Endometrial microvascular endothelial cells (primary cell): ENCODE measurements around the gene SCAANT1. TPM values are rescaled to one million over a fixed set of nuclear protein-coding genes. Genes with fewer than 3 reads are reported as not detected.

Experiments
- in situ Hi-C: cut with HindIII; loops from 2 replicates; pipeline ENCODE4 v1.10.0; 2017; ENCODE audit warnings: low sequenced_read_pairs, low pct_unique_long_range_greater_than_20kb; ENCODE audit errors: inconsistent ontology term
- total RNA-seq: library from RNA; depleted of rRNA; stranded (reverse); fragments of >200 nt; gene quantifications from one replicate; pipeline ENCODE4 v1.2.3, GENCODE V29; 2015; ENCODE audit errors: inconsistent ontology term

SCAANT1 gene
- total RNA-seq, 1 donor from 2014 or later: not detected

DNA sequence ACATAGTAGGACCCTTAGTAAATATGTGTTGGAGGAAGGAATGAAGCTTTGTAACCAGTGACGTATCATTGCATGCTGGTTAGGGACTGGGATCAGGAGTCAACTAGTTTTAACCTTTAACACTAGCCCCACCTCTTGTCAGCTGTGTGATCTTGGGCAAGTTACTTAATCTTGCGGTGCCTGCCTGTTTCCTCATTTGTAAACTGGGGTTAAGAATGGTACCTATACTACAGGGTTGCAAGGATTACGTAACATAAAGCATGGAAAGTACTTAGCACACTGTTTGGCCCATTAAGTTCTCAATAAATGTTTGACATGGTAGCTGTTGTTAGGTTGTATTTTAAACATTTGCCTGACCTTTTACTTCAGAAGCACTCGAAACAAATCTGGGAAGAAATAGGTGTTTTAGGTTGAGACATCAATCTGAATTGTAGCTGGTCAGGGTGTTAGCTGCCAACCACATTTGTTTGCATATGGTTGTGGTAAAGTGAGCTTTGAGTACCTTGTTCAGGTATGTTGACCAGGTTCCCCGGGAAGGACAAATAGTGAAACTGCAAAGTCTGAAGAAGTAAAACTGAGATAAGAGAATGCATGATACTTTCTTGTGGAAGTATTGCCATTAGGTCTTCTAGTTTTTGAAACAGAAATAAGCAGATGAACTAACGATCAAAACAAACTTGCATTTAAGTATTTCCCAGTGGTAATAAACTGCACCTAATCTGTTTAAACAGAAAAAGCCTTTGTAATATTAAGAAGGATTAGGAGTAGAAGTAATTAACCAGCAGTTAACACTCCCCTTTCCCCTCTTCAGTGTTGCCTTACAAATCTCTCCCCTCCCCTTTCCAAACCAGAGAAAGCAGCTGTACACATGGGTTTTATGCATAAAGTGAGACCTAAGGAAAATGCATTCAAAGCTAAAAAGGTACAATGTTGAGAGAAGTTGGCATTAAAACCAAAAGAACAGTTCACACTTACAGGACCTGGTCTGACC, 25.8 kb upstream of the SCAANT1 start:
- in situ Hi-C loops: no loop called here

DNA sequence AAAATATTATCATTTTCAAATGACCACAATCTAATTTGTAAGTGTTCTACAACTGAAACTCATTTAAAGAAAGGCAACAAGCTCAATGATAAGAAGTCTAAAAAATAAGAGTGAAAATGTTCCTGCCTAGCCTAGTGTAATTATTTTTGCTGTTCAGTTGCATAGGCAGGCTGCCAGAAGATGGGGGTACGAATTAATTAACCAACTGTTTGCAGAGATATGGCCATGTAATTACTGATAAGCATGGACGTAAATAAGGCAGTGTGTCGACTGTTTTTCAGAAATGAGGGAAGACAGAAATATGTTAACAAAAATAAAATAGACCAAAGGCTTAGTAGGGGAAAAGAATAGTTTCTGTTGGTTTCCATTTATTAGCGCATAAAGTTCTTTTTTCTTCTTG, 24.7 kb upstream of the SCAANT1 start:
- in situ Hi-C loops: no loop called here

DNA sequence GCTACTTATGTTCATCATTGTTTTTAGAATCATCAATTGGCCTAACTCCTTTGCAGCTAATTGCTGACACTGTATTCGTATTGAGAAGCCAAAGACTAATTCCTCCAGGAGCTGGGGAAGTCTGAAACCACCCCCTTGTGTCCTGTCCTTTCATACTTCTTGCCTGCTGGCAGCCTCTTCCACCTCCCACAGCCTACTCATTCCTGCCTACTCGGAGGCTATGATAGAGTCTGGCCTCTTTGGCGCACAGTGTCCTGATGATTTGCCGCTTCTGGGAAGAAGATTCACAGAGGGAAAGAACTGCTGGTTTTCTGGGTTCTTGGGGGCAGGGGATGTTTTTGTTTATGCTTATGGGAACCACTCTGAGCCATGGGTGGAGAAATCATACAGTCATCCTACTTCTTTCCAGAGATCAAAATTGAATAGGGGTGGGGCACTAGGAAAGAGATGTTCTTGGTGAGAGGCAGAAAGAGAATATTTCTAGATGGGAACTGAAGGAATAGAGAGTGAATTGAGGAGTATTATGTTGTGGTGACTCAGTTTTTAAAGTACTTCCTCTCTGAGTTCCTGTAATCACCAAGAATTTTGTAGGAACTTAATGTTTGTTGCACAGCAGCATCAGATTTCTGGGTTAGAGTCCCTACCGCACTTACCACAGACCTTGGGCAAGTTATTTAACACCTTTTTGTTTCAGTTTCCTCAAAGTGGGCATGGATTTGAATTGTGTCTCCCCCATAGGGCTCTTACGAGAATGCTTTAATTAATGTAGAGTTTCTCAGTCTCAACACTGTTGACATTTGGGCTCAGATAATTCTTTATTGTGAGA, 22.1 kb upstream of the SCAANT1 start:
- in situ Hi-C loops: no loop called here

DNA sequence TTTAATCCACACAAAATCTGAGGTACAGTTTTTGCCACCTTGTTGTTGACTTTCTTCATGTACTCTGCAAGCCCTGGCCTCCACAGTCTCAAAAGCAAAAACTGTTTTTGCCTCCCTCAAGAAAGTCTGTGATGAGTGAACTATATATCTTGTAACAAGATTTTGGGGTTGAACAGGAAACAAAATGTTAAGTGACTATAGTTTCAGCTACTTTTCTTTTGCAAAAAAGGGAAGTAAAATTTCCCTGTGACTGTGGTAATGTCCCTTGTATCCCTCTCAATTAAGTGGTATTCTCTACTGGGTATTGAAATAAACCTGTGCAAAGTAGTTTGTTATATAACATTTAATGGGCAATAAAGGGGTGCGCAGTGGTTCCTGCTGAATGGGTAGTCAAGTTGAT, 21.3 kb upstream of the SCAANT1 start:
- in situ Hi-C loops: no loop called here

GRCh38 chr3:63932509-63933212, 20.5 kb upstream of the SCAANT1 start:
- in situ Hi-C loops: no loop called here

GRCh38 chr3:63931290-63931689, 19.1 kb upstream of the SCAANT1 start:
- in situ Hi-C loops: no loop called here

DNA sequence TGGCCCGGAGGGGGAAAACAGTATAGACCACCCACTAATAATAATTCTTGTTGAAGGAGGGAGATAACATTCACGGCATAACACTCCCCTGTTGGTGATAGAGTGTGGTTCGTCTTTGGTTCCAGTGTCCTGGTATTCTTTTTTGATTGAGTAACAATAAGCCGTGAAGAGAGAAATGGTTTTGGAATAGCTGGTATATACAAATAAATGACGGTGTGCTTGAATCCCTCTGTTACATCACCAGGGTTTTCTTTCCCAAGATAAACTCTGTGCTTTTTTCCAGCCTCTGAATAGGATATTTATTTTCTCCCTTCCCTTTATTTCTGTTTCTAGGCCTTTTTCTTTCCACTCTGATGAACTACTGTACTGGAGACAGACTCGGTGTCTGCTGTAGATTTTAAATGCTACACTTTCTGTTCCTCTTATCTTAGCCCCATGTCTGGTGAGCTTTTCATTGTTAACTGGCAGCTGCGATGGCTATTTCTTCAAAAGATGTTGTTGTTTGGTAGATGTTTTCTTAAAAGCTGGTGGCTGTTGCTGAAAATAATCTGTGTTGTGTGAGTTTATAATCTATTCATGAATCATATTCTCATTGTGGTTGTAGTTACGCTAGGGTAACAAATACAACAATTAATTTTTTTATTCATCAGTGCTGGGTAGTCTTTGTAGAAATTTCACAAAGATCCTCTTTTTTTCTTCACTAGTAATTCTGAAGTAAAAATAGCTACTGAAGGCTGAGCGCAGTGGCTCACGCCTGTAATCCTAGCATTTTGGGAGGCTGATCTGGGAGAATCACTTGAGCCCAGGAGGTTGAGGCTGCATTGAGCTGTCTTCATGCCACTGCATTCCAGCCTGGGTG, 15.5 kb upstream of the SCAANT1 start:
- in situ Hi-C loops: no loop called here

DNA sequence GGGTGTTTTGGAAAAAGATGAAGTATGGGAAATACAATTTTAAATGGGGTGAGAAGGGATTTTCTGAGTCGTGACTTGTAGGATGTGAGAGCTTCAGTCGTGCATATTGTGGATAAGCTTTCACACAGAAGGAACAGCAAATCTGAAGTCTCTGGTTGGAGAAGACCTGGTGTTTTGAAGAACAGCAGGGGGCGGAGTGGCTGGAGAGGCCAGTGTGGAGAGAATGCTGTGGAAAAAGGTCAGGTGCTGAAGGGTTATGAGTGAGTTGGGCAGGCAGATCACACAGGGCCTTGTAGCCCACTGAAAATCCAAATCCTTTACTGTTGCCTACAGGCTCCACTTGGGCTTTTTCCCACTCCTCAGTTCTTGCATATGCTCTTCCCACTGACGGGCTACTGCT, 14.1 kb upstream of the SCAANT1 start:
- in situ Hi-C loops: no loop called here

DNA sequence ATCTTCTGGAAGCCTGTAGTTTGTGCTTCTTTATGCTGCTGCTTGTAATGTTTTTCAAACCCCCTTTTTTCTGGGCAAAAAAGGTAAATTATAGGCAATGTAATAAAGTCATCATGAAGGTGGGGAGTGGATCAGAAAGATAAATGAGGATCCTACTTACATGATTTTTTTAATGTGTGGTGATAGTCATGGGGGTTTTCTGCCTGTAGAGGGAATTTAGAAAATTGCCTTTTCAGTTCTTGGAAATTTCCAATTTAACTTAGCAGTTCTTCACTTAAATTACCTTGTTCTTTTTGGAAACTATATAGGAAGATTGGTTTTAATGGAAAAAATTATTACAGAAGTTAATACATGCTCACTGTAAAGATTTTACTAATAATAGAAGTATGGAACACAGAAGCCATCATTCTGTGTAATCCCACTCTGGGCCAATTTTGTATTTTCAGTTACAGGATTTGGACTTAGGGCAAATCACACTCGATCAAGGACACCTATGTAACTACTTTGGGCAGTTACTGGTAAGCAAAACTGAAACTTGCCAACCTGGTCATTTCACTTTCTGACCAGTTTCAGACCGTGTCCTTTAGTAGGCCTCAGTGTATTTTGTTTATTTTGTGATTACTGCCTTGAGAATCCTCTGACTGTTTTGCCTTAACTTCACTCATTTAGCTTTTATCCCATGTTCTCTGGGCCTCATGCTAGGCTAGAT, 10.5 kb upstream of the SCAANT1 start:
- in situ Hi-C loops: no loop called here

DNA sequence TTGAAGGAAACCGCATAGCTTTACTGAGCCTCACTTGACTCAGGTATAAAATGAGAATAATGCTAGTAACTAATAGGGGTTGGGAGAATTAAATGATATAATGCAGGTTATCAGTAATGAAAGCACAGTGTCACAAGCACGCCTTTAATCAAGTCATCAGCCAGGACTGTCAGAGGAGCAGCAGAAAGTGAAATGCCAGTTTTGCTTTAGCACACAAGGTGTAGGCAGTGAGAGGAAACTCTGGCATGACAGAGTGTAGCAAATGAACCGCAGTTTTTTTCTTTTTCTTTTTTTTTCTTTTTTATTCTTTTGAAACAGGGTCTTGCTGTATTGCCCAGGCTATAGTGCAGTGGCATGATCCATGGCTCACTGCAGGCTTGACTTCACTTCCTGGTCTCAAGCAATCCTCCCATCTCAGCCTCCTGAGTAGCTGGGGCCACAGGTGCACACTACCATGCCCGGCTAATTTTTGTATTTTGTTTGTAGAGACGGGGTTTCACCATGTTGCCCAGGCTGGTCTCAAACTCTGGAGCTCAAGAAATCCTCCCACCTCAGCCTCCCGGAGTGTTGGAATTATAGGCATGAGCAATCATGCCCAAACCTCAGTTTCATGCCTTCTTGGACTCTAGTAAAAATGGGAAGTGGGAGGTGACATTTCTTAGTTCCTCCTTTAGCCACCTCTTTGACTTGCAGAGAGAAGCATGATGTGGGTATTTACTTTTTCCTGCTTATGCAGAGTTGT, 9.7 kb upstream of the SCAANT1 start:
- in situ Hi-C loops: no loop called here

- in situ Hi-C loops: no loop called here
Observed at GRCh38 chr3:63920001-63920400, 7.8 kb upstream of the SCAANT1 start.

DNA sequence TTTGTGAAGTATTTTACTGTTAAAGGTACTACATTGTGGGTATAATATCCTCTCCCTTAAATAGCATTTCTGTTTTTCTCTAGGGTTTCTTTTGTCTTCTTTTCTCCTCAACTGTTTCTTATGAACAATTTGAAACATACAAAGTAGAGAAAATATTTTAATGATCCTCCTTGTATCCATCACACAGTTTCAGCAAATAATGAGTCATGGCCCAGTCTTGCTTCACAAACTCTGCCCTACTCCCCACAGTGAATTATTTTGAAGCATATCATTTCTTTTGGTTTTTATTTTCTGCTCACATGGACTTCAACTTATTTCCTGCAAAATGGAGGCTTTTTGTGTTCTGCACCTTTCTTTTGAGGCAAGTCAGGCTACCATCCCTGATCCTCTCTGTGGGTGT, 6.1 kb upstream of the SCAANT1 start:
- in situ Hi-C loops: no loop called here

- in situ Hi-C loops: no loop called here
Observed at GRCh38 chr3:63914312-63914711, 2.1 kb upstream of the SCAANT1 start.

GRCh38 chr3:63912768-63913588, 795 bp upstream of the SCAANT1 start:
- in situ Hi-C loops: no loop called here

DNA sequence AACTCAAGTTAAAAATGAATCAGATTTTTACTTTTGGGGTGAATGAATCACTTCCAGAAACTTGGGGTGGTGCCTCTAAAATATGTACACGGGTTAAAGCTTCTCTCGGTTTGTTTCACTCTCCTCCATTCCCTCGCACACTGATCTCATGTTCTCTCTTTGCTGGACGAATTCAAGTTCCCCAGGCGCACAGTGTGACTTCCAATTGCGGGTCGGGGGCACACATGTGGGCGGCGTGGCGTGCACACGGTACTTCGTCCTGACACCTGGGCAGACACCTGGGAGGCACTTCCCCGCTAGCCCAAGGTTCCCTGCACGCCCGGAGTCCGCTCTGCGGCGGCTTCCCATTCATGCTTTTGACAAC, 692 bp downstream of the SCAANT1 start:
- in situ Hi-C loops: no loop called here

DNA sequence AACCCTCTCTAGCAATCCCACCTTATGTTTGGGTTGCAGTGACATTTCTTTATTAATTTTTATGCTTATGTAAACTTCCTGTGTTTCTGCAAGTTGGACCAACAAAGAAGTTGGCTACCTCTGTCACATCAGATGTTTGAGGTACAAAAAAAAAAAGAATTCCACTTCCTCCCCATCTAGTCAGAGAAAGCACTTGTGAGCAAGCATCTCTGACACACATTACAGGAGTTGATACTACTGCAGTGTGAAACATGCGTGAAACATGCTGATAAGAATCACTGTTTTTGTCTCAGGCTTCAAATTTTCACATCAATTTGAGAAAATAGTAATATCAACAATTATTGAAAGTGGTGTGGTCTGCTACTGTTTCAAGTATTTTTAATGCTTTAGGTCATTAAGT, 1.3 kb downstream of the SCAANT1 start:
- in situ Hi-C loops: no loop called here

DNA sequence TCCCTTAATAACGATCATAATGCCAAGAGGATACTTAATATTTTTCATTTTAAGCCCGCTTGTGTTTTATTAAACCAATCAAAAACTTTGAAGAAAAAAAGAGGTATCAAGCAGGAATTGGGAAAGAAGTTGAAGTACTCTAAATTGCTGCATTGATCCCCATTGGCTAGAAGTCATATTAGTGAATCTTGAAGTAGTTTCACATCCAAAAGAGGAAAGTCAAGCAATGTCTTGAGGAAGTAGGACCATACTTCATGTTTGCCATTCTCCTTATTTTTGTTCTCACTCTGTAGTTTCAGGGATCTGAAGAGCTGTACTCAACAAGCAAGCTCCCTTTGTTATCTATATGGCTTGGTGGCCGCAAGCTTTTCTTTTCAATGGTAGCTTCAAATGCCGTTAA, 2.2 kb downstream of the SCAANT1 start:
- in situ Hi-C loops: no loop called here
